GM12878 (cell line): ENCODE measurements around the gene GRIK3. TPM values are rescaled to one million over a fixed set of nuclear protein-coding genes. Genes with fewer than 3 reads are reported as not detected.

Source experiments
- ATAC-seq: fragments of 200-7000 bp; cut with Tn5 transposase; 3 replicates; pipeline ENCODE4 v1.9.1; 2020; ENCODE audit warnings: mild to moderate bottlenecking, moderate library complexity
- BruUV-seq: library from RNA; stranded (reverse); fragments of 400-500 nt; replicated peaks from 2 replicates; lab custom pipeline; 2021; lab: Mats Ljungman, UMichigan
- CTCF ChIA-PET: fragments of 300-600 bp; sonication (Branson Sonifier 250); formaldehyde crosslinking; extraction: SDS; loops from one replicate; lab custom pipeline; 2021; ENCODE audit warnings: inconsistent platforms; lab: Yijun Ruan, JAX
- POLR2A ChIA-PET: fragments of 350-600 bp; formaldehyde crosslinking; extraction: SDS; loops from one replicate; lab custom pipeline; 2021; ENCODE audit warnings: inconsistent platforms; lab: Charles Lee
- RAD21 ChIA-PET: fragments of 300-600 bp; sonication (Branson Sonifier 250); formaldehyde crosslinking; loops from one replicate; lab custom pipeline; 2023; ENCODE audit warnings: antibody characterized with exemption; ENCODE audit not compliant: unreplicated experiment; lab: Charles Lee
- SMC1A ChIA-PET: fragments of 300-600 bp; sonication (Branson Sonifier 250); formaldehyde crosslinking; loops from one replicate; lab custom pipeline; 2023; ENCODE audit not compliant: unreplicated experiment, uncharacterized antibody; lab: Charles Lee
- DNase-seq: peaks from one replicate; pipeline ENCODE4 v3.0.0-alpha.2; 2011; ENCODE audit warnings: low read depth, low spot score
- FAIRE-seq: peaks from 3 replicates; lab custom pipeline; 2011; peaks lifted over from hg19 to GRCh38; lab: Jason Lieb, UNC
- H2AFZ ChIP-seq: 2 replicates; pipeline ENCODE4 v1.6.0; 2011; ENCODE audit warnings: low read depth, low read length, control low read depth; ENCODE audit not compliant: control insufficient read depth
- H3K27ac ChIP-seq: 2 replicates; pipeline ENCODE4 v1.5.1; 2011; ENCODE audit warnings: control low read depth; ENCODE audit not compliant: control insufficient read depth, insufficient read depth
- H3K27me3 ChIP-seq, 2 experiments: replicated peaks in 1 of 2; 2 replicates each; pipeline versions ENCODE4 v1.6.0 to v1.6.1; 2011; ENCODE audit warnings: low read length in 1 of 2; ENCODE audit not compliant: control insufficient read depth in 2 of 2, insufficient read depth in 2 of 2
- H3K36me3 ChIP-seq, 2 experiments: 2 replicates each; pipeline ENCODE4 v1.5.1; 2011; ENCODE audit warnings: low read length in 1 of 2; ENCODE audit not compliant: control insufficient read depth in 2 of 2, insufficient read depth in 2 of 2
- H3K4me1 ChIP-seq: 2 replicates; pipeline ENCODE4 v1.6.1; 2011; ENCODE audit warnings: mild to moderate bottlenecking, low read length, moderate library complexity, mixed read lengths; ENCODE audit not compliant: control insufficient read depth, insufficient read depth
- H3K4me2 ChIP-seq: 2 replicates; pipeline ENCODE4 v1.6.0; 2011; ENCODE audit warnings: control low read depth; ENCODE audit not compliant: control insufficient read depth, insufficient read depth
- H3K4me3 ChIP-seq: fragments of 200-600 bp; sonication (generic); 2 replicates; pipeline ENCODE4 v1.5.1; 2016
- H3K79me2 ChIP-seq: 2 replicates; pipeline ENCODE4 v1.6.0; 2011; ENCODE audit warnings: low read length; ENCODE audit not compliant: control insufficient read depth, insufficient read depth
- H3K9ac ChIP-seq: 2 replicates; pipeline ENCODE4 v1.8.0; 2011; ENCODE audit warnings: low read length, control low read depth, mixed read lengths; ENCODE audit not compliant: control insufficient read depth, insufficient read depth
- H3K9me3 ChIP-seq: replicated peaks from 3 replicates; pipeline ENCODE4 v1.5.1; 2011; ENCODE audit warnings: mild to moderate bottlenecking, low read length; ENCODE audit not compliant: control insufficient read depth, insufficient read depth
- H4K20me1 ChIP-seq: 2 replicates; pipeline ENCODE4 v1.6.0; 2011; ENCODE audit not compliant: control insufficient read depth, insufficient read depth
- ATF7 ChIP-seq: fragments of 450-650 bp; IDR thresholded peaks from 2 replicates; pipeline ENCODE4 v1.6.1; 2016; ENCODE audit warnings: low read depth, mild to moderate bottlenecking
- GATAD2B ChIP-seq: fragments of 450-650 bp; conservative IDR thresholded peaks from 2 replicates; pipeline ENCODE4 v1.6.1; 2017; ENCODE audit warnings: low read depth, mild to moderate bottlenecking, moderate library complexity
- MEF2A ChIP-seq: IDR thresholded peaks from 2 replicates; pipeline ENCODE4 v1.6.1; 2011; ENCODE audit warnings: low read depth, mild to moderate bottlenecking, low read length, moderate library complexity; ENCODE audit not compliant: insufficient read depth
- MTA3 ChIP-seq: IDR thresholded peaks from 2 replicates; pipeline ENCODE4 v1.6.1; 2012; ENCODE audit warnings: low read length, inconsistent platforms, borderline replicate concordance
- NFIC ChIP-seq: IDR thresholded peaks from 2 replicates; pipeline ENCODE4 v1.6.1; 2012; ENCODE audit warnings: low read depth, mild to moderate bottlenecking, inconsistent platforms, low read length, moderate library complexity
- NR2C1 ChIP-seq: fragments of 450-650 bp; IDR thresholded peaks from 2 replicates; pipeline ENCODE4 v1.6.1; 2017; ENCODE audit warnings: antibody characterized with exemption, mild to moderate bottlenecking, moderate library complexity
- RAD21 ChIP-seq: IDR thresholded peaks from 2 replicates; pipeline ENCODE4 v1.6.1; 2011; ENCODE audit warnings: mild to moderate bottlenecking, low read depth, low read length, moderate library complexity; ENCODE audit not compliant: insufficient read depth
- RB1 ChIP-seq: fragments of 450-650 bp; formaldehyde crosslinking; IDR thresholded peaks from 2 replicates; pipeline ENCODE4 v1.6.1; 2017; ENCODE audit warnings: mild to moderate bottlenecking, borderline replicate concordance
- SP1 ChIP-seq: IDR thresholded peaks from one replicate; pipeline ENCODE4 v1.6.1; 2011; ENCODE audit warnings: low read depth, low read length
- SUPT20H ChIP-seq: IDR thresholded peaks from 2 replicates; pipeline ENCODE4 v1.6.1; 2011; ENCODE audit warnings: low read depth, mild to moderate bottlenecking, low read length, moderate library complexity, borderline replicate concordance; ENCODE audit not compliant: control insufficient read depth
- TCF12 ChIP-seq: IDR thresholded peaks from 2 replicates; pipeline ENCODE4 v1.6.1; 2011; ENCODE audit warnings: low read depth, mild to moderate bottlenecking, low read length
- ZNF217 ChIP-seq: fragments of 450-650 bp; IDR thresholded peaks from 2 replicates; pipeline ENCODE4 v1.6.1; 2017; ENCODE audit warnings: antibody characterized with exemption, mild to moderate bottlenecking
- WGBS: methylation state at CpG from one replicate; pipeline ENCODE4 v1.1.6; 2016; ENCODE audit warnings: low lambda C conversion rate; ENCODE audit not compliant: insufficient replicate concordance, insufficient coverage; ENCODE audit errors: missing lambda C conversion rate; 5-methylcytosine and 5-hydroxymethylcytosine counted together
- in situ Hi-C: fragments of 300-500 bp; cut with MboI; formaldehyde crosslinking; loops from 9 replicates; pipeline ENCODE4 v1.14.3; 2018; ENCODE audit warnings: mixed read lengths
- intact Hi-C: fragments of 100-400 bp; cut with micrococcal nuclease; formaldehyde crosslinking; loops from one replicate; pipeline ENCODE4 v1.14.2; 2022; ENCODE audit not compliant: unreplicated experiment
- polyA plus RNA-seq, 11 experiments: library from polyadenylated mRNA; depleted of rRNA in 4 of 11; unstranded in 6 of 11; stranded (reverse) in 5 of 11; fragments of >200 nt; fragmentation: Nextera tagmentation in 4 of 11; fragmentation: Illumina TruSeq in 1 of 11; extraction: Ambion mirVana in 4 of 11; extraction: Trizol in 1 of 11; gene quantifications; 1 replicate in 1 of 11; 2 replicates in 10 of 11; pipeline versions ENCODE4 v1.2.1 to v1.2.3, GENCODE V29; 2011 to 2016; ENCODE audit warnings: inconsistent platforms in 2 of 11, missing spikeins in 2 of 11, low read depth in 1 of 11
- total RNA-seq, 4 experiments: library from RNA; depleted of rRNA in 3 of 4; stranded (reverse); fragments of >200 nt in 3 of 4; fragmentation: Illumina TruSeq in 1 of 4; extraction: Trizol in 1 of 4; gene quantifications; 2 replicates each; pipeline versions ENCODE4 v1.2.1 to v1.2.3, GENCODE V29; 2013 to 2021
- TF ChIP-seq, protein P1 (sequence below): IDR thresholded peaks from 2 replicates; pipeline ENCODE4 v1.6.1; 2011; ENCODE audit warnings: mild to moderate bottlenecking, low read depth, low read length, moderate library complexity; ENCODE audit not compliant: insufficient replicate concordance

The GRIK3 gene
- total and polyA plus RNA-seq, 10 of the 15 experiments (the other 5 are each of a cell fraction or from before 2014, with no cell fraction given), result not detected

DNA sequence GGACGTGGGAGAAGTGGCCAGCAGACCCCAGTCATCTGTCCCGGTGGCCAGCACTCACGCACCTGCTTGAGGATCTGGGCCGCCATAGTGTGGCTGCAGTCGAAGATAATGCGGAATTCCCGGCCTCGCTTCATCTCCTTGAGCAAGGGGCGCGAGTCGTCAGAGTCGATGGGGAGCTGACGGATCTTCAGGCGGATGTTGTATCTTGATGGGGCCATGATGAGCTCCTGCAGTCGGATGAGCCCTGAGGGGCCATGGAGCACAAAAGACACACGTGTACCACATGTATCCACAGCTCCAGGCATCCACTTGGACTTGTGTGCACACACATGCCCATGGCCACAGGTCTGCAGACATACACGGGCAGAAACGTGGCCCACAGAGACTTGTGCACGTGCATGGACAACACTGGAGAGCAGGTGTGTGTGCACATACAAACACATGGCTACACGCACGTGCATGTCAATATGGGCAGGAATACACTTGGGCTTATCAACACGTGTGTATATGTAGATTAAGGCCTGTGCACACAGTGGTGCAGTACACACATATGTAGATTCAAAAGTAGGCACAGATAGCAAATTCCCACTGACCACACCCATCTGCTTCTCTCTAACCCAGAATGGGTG is 162.1 kb downstream of the GRIK3 start:
- H3K36me3 ChIP-seq, result no peaks in the 10 kb centered on the region
- no peaks in the 10 kb centered on the region for H3K4me1 ChIP-seq
- H3K4me2 ChIP-seq, result no peak overlapping the region
- no peaks in the 10 kb centered on the region for H3K9me3 ChIP-seq
- no peak overlapping the region for H3K9ac ChIP-seq
- TF ChIP-seq RAD21, result no peak
- TF ChIP-seq NFIC, result no peak
- no peak for TF ChIP-seq MTA3
- no peak for TF ChIP-seq RB1
- no peak for TF ChIP-seq TCF12
- TF ChIP-seq SP1, result no peak
- no peak for TF ChIP-seq NR2C1
- TF ChIP-seq, protein P1, sequence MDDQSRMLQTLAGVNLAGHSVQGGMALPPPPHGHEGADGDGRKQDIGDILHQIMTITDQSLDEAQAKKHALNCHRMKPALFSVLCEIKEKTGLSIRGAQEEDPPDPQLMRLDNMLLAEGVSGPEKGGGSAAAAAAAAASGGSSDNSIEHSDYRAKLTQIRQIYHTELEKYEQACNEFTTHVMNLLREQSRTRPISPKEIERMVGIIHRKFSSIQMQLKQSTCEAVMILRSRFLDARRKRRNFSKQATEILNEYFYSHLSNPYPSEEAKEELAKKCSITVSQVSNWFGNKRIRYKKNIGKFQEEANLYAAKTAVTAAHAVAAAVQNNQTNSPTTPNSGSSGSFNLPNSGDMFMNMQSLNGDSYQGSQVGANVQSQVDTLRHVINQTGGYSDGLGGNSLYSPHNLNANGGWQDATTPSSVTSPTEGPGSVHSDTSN, result no peak
- TF ChIP-seq MEF2A, result no peak
- TF ChIP-seq ATF7, result no peak
- no peak for TF ChIP-seq SUPT20H
- TF ChIP-seq GATAD2B, result no peak
- TF ChIP-seq ZNF217, result no peak
- H3K4me3 ChIP-seq, result no peak overlapping the region
- RAD21 ChIA-PET, result no interaction called here
- peaks cover 0 to 3% of the 10 kb centered on the region in 2 experiments; a peak in 2 of 4 replicates for H3K27me3 ChIP-seq
- FAIRE-seq, result no peak
- H4K20me1 ChIP-seq, result no peaks in the 10 kb centered on the region
- ATAC-seq, result no peak
- H3K79me2 ChIP-seq, result no peaks in the 10 kb centered on the region
- in situ Hi-C loops, result no loop called here
- no peak overlapping the region for H2AFZ ChIP-seq
- DNase-seq, result no peak
- WGBS, result 36% methylated on average over 22 of the region's 22 CpGs
- CTCF ChIA-PET, result no interaction called here
- BruUV-seq, result no TSS peak
- SMC1A ChIA-PET, result no interaction called here
- POLR2A ChIA-PET, result no interaction called here
- H3K27ac ChIP-seq, result no peak overlapping the region
- intact Hi-C loops, result no loop called here
